ENCODE results near the gene ZNF629.

- TF ChIP-seq, protein P1, sequence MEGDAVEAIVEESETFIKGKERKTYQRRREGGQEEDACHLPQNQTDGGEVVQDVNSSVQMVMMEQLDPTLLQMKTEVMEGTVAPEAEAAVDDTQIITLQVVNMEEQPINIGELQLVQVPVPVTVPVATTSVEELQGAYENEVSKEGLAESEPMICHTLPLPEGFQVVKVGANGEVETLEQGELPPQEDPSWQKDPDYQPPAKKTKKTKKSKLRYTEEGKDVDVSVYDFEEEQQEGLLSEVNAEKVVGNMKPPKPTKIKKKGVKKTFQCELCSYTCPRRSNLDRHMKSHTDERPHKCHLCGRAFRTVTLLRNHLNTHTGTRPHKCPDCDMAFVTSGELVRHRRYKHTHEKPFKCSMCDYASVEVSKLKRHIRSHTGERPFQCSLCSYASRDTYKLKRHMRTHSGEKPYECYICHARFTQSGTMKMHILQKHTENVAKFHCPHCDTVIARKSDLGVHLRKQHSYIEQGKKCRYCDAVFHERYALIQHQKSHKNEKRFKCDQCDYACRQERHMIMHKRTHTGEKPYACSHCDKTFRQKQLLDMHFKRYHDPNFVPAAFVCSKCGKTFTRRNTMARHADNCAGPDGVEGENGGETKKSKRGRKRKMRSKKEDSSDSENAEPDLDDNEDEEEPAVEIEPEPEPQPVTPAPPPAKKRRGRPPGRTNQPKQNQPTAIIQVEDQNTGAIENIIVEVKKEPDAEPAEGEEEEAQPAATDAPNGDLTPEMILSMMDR (conservative IDR thresholded peaks at IDR 0.05; ENCODE audit: low read depth in 2 of 2), result no peak
- TF ChIP-seq EZH2phosphoT487 (IDR thresholded peaks at IDR 0.05; ENCODE audit: unreplicated experiment) (no peak), EZH2 (IDR thresholded peaks at IDR 0.05; ENCODE audit: low read depth, unreplicated experiment) (no peak), POLR2AphosphoS5 (IDR thresholded peaks at IDR 0.05; ENCODE audit: low read depth) (no peak), JUNB (IDR thresholded peaks at IDR 0.05; ENCODE audit: unreplicated experiment) (no peak)
- TF ChIP-seq, protein P2, sequence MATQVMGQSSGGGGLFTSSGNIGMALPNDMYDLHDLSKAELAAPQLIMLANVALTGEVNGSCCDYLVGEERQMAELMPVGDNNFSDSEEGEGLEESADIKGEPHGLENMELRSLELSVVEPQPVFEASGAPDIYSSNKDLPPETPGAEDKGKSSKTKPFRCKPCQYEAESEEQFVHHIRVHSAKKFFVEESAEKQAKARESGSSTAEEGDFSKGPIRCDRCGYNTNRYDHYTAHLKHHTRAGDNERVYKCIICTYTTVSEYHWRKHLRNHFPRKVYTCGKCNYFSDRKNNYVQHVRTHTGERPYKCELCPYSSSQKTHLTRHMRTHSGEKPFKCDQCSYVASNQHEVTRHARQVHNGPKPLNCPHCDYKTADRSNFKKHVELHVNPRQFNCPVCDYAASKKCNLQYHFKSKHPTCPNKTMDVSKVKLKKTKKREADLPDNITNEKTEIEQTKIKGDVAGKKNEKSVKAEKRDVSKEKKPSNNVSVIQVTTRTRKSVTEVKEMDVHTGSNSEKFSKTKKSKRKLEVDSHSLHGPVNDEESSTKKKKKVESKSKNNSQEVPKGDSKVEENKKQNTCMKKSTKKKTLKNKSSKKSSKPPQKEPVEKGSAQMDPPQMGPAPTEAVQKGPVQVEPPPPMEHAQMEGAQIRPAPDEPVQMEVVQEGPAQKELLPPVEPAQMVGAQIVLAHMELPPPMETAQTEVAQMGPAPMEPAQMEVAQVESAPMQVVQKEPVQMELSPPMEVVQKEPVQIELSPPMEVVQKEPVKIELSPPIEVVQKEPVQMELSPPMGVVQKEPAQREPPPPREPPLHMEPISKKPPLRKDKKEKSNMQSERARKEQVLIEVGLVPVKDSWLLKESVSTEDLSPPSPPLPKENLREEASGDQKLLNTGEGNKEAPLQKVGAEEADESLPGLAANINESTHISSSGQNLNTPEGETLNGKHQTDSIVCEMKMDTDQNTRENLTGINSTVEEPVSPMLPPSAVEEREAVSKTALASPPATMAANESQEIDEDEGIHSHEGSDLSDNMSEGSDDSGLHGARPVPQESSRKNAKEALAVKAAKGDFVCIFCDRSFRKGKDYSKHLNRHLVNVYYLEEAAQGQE (IDR thresholded peaks at IDR 0.05; ENCODE audit: unreplicated experiment), result no peak
Measured at GRCh38 chr16:30756781-30757100, 30.3 kb downstream of the ZNF629 start.
